Measurements from ENCODE around the gene EPB41.
"Not testable (repeated sequence)": the region's sequence is repeated elsewhere in the genome, so short reads cannot be mapped to it uniquely, and the experiment has no call there.

The EPB41 gene

DNA sequence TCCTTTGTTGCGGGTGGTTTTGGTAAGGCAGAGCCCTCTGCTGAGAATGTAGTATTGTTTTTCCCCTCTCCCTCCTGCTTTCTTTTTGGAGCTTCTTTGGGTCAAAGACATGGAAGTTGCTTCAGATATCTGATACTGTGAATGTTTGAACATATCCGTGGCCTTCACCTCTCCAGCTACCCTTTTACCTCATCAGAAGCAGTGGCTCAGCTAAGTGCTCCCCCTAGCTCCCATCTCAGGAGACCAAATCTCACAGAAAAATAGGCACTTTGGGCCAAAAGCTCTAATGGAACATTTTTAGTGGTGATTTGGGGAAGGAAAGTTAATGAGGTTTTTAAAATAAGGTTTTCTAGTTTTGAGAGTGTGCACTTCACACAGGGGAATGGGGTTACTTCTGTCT is 203.0 kb downstream of the EPB41 start:
- DNase-seq: no peak

DNA sequence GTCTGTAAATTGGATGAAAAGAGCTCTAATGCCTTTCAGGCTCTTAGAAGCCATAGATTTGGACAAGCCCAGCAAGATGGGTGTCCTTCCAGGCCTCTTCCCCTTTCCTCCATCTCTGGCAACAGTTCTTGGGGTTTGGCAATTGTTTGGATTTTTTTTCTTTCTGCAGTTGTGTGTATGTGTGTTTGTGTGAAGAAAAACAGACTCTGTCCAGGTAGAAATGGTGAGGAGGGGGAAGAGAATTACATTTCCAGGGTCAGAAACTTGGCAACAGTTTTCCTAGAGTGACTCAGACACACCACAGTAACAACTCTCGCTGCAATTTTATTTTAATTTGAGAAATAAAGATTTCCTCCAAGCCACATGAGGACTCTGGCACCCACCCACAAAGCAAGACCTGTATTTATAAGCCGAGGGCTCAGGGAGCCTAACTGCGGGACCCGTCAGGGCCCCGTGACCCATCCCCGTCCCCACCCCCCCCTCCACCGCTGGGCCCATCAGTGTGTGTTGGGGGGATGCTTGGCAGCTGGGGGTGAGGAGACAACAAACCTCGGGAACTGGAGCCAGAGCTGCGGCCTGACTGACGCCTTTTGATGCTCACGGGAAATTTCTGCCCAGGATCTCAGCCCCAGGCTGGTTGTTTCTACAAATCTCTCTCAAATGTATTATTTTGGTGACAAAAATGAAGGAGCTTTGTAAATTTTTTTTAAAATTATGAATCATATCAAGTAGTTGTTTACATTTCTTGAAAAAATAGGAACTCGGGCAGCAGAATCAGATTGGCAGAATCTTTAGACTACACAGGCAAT is 205.0 kb downstream of the EPB41 start:
- DNase-seq: no peak

DNA sequence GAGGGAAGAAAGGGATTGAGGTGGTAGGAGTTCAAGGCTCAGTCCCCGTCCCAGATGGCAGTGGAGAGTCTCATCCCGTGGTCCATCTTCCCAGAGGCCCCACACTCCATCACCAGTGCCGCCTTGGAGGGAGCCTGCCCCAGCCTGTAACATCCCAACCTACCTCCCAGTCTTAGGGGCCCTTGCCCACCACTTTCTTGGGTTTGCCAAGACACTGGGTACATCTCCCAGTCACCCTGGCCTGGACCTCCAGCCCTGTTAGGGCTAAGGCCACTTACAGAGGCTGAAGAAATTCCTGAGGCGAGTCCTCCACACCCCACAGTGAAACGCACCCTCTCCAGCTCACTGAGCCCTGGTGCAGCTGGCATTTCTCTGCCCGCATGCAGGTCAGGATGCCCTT is 206.0 kb downstream of the EPB41 start:
- DNase-seq: no peak

DNA sequence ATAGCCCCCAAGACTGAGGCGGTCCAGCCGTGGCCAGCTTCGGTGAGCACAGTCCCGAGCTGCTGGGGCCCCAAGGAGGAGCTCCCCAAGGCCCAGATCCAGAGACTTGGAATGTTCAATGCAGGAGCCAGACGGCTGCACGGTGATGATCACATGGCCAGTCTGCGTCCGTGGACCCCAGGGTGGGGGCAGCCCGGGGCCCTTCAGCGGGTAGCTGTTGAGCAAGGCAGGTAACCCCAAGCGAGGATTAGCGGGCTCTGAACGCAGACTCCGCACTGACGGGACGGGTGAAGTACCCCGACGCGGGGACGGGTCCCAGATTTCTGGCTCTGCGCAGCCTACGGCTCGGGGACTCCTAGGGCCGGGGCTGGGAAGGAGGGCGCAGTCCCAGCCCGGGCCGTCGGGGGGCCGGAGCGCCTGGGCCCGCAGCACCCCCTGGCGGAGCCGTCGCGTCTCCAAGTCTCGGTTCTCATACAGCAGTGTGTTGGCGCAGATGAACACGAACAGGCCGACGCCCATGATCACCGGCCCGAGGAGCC is 206.6 kb downstream of the EPB41 start:
- DNase-seq: peak; percentile 44

DNA sequence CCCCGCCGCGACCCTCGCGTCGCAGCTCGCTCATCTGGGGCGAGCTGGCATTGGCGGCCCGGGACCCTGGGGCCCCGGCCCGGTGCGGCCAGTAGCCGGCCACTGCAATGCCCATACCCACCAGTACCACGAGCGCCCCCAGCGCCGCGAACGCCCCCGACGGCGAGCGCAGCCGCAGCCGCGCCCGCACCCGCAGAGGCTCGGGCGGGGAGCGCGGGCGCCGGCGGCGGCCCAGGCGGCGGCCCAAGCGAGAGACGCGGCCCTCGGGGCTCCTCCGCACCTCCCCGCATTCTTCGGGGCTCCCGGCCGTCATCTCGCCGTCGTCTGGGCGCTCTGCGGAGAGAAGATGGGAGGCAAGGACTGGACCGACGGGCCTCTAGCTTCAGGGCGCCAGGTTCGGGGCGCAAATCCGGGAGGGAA is 207.2 kb downstream of the EPB41 start:
- DNase-seq: no peak

DNA sequence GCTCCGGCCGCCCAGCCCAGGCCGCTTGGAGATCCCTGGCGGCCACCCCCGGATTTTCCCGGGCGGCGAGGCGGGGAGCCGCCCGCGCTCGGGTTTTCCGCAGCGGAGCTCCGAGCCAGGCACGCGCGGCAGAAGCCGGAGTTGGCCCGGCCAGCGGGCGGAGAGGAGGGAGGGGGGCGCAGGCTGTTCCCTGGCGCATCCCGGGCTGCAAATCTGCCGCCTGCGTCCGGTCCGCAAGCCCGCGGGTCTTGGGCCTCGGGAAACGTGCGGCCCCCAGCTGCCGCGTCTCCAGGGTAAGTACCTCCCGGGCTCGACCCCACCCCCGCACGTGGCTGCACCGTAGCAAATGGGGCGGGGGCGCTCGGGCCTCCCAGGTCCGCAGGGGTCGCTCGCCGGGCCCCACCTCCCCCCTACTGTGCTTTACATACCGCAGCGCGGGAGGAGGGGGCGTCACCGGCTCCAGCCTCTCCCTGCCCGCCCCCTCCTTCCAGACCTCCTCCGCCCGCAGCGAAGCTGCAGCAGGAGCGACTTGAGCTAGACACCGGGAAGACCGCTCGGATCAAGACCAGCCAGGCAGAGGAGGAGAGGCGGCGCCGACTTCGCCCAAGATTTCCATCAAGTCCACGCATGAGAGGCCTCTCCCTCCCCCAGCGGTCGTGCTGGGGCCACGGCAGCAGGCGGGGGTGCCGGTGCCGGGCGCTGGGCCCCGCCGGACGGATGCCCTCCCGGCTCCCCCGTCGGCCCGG is 207.7 kb downstream of the EPB41 start:
- DNase-seq: no peak

DNA sequence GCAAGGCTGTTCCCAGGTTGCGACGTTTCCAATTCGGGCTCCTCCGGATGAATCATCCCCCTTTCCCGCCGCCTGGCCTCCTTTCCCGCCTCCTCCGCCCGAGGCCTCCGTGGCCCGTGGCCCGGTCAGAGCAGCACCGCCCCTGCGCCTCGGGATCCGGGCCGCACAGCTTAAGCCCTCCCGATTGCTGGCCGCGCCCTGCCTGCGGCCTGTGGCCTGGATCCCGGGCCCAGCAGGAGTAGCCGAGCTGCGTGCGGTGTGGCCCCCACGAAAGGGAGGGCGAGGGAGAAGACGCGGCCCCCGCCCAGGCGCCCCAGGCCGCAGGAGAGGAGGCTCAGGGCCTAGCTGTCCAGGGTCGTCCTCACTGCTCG is 208.3 kb downstream of the EPB41 start:
- no peak for DNase-seq

DNA sequence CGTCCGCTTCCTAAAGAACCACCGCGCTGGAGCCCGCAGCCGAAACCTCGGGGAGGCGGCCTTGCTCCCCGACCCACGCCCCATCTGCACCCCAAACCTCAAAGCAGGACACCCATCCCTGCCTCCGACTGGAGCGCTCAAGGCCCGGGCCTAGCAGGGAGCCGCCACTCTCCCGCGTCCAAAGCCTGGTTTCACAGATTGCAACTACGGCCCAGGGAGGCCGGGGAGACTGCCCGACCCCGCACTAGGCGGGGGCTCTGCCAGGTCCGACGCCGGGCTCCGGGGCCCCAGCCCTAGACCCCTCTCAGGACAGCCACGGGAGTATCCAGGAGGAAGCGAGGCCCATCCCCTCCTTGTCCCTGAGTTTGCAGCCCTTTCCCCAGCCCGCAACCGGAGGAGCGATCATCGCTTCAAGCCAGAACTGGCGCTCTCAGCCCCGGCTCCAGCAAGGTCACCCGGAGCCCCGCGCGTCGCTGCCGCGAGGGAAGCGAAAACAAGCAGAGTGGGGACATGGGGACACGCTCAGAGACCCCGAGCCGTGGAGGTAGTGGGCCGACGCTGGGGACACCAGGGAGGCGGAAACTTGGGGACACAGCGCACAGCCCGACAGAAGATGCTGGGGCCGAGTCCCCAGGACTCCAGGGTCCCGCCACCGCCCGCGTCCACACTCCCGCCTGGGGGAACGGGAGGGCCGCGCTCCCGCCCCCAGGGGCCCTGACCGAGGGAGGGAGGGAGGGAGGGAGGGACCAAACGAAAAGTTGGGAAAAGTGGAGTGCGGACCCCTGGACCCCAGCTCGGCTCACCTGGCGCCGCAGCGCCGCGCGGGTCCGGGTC is 208.9 kb downstream of the EPB41 start:
- DNase-seq: no peak

DNA sequence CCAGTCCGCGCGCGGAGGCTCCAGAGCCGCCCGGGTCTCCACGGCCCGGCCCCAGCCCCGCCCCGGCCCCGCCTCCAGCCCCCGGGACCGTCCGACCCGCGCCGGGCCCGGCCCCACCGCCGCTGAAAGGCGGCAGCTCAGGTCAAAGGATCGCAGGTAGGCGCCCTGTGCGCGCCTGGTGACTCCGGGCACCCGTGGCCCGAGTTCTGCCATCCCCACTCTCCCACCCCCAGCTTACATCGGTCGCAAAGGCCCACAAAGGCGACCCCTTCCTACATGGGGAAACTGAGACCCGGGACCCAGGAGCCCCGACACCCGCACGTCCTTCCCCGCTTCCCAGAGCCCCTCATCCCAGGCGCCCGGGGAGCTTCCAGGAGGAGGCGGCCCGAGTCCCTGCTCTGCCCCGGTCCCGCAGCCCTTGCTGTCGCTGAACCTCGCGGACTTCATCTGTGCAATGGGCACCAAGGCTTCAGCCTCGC is 209.6 kb downstream of the EPB41 start, which contains the start of gene TMEM200B:
Gene TMEM200B (minus strand): TSS at position 17 of the 479 bp plus-strand sequence. CDS start 2,075 bp downstream, outside the sequence.
- no peak for DNase-seq

DNA sequence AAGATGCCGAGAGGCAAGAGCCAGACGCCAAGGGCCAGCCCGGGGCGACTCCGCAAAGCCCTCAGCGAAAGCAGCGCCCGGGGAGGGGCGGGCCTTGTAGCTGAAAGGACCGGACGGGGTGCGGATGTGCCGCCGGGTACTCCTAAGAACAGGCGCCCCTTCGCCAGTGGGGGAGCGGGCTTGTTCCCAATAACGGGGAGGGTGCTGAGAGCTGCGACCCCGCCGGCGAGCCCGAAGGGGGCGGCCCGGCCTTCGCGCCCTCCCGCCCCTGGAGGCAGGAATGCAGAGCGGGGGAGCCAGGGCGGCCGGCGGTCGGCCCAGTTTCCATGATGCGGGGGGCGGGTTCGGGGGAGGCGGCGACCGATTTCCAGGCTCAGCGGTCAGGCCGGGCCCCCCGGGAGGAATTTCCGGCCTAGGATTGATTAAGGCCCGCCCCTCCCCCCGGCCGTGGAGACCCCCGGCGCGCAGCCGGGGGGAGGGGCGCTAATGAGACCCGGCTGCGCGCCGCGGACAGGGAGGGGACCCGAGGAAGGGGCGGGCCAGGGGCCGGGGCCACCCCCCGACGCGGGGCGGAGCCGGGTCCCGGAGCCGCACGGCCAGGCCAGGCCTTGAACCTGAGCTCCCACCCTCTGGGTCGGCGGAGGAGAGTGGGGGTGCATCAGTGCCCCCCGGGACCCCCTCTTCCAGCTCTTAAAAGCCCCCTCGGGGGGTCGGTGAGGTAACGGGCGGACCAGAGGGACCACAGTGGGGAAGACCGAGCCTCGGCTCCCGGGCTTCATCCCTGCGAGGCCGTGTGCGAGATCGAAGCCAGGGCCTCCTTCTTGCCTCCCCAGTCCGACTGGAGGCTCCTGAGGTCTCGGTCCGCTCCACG is 210.2 kb downstream of the EPB41 start:
- no peak for DNase-seq

DNA sequence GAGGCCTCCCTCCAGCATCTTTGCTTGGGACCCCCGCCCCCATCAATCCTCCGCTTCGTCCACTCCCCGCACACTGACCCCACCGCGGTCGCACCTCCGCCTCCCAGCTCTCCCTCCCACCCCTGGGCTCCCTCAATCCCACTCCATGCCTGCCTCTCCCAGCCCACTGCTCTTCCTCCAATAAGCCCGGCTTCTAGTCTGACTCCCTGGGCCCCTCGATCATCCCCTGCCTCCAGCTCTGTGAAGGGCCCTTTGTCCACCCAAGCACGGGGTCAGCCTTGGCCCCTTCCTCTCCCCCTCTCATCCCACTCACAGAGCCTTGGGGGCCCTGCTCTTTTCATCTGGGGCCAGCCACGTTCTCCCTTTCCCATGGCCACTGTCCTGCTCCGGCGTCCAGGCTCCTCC is 210.9 kb downstream of the EPB41 start:
- no peak for DNase-seq

DNA sequence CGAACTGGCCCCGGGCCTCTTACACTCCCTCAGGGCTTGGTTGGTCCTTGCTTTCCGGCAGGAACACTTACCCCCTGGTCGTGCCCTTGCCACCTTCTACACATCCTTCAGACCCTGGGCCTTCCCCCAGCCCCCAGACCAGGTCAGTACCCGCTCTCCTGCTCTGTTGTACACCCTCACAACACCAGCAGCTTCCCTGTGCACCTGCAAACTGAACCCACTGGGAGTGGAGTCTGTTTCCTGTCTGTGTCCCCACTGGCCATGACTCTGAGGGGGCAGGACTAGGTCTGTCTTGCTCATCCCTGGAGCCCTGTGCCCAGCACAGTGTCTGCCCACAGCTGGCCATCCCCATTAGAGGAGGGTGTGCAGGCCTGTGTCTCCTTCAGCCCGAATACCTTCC is 211.4 kb downstream of the EPB41 start:
- no peak for DNase-seq

DNA sequence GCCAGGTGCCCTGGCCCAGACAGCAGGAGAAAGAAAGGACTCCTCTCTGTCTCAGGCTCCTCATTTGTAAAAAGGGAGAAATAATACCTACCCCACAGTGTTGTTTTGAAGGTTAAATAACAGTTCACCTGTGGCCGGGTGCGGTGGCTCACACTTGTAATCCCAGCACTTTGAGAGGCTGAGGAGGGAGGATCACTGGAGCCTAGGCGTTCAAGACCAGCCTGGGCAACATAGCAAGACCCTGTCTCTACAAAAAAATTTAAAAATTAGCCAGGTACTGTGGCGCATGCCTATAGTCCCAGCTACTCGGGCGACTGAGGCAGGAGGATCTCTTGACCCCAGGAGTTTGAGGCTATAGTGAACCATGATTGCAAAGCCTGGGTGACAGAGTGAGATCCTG is 211.8 kb downstream of the EPB41 start:
- no peak for DNase-seq

DNA sequence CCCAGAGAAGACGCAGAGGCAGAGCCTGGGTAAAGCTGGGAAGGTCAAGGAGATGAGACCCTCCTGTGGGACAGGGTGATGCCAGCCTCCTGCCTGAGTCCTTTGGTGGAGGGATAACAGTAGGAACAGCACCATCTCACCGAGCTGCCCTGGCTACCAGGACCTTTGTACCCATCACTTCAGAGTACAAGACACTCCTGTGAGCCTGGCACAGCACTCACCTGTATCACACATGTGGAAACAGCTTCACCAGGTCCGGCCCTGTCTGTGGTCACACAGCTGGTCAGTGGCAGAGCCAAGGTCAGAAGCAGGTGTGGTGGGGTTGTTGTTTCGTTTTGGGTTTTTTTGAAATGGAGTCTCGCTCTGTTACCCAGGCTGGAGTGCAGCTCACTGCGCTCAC is 214.4 kb downstream of the EPB41 start:
- DNase-seq: no peak

DNA sequence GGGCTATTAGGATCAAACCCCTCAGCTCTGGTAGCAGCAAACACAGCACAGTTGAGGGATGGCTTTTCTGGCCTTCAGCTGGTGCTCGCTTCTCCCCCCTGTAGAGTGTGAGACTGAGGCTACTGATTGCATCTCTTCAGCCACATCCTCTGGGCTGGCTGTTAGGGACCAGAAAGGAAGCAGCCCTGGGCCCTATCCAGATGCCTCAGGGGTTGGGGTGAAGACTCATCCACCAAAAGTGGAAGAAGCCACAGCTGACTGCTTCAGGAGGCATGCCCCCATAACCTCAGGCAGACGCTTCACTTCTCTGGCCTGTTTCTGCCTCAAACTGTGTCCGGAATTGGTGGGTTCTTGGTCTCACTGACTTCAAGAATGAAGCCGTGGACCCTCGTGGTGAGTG is 215.5 kb downstream of the EPB41 start:
- DNase-seq: no peak

DNA sequence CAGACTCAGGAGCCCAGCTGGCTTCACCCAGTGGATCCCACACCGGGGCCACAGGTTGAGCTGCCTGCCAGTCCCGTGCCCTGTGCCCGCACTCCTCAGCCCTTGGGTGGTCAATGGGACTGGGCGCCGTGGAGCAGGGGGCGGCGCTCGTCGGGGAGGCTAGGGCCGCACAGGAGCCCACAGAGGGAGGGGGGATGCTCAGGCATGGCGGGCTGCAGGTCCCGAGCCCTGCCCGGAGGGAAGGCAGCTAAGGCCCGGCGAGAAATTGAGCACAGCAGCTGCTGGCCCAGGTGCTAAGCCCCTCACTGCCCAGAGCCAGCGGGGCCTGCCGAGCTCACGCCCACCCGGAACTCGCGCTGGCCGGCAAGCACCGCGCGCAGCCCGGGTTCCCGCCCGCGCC is 216.7 kb downstream of the EPB41 start:
- not testable (repeated sequence) for DNase-seq

DNA sequence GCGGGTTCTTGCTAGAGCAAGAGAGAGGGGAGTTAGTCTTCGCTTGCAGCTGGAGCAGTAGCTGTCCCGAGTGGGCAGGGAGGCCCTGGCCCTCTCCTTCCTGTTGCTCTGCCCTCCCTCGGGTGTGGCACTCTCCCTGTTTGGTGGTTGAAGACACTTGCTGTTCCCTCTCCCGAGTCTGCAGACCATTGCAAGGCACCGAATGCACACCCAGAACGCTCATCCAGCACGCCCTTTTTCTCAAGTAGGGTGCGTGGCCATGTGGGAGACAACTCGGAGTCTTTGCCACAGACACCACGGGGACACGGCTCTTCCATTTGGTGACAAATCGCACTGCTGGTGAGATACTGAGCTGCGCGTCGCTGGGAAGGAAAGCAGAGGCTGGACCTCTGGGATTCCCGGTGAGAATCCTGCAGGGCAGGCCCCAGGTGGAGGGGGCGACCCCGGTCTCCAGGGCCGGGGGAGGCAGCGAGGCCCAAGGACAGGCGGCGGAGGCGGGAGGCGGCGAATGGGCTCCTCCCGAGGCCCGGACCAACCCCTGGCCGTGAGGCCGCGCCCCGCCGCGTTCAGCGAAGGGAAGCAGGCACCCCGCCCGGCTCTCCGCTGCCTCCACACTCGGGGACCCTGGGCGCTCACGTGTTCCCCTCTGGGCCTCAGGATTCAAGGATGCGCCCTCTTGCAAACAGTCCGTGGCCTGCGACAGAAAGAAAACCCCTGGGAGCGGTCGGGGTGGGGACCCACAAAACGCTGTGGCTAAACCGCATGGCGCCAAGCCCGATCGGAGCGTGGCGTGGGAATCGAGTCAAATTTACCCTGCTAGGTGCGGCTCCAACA is 219.7 kb downstream of the EPB41 start:
- DNase-seq: no peak

DNA sequence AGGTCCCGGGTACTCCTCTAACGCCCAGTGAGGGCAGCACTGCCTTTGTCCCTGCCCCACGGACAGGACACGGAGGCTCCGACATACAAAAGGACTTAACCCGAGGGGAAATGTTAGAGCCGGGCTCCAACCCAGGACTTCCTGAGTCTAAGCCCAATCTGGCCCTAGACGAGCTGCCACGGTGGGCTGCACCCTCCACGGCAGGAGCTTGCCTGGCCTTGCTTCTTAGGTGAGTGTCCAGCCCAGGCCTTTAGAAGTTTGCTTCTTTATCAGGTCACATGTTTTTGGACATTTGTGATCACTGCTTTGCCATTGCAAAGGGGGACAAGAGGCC is 220.3 kb downstream of the EPB41 start:
- no peak for DNase-seq

DNA sequence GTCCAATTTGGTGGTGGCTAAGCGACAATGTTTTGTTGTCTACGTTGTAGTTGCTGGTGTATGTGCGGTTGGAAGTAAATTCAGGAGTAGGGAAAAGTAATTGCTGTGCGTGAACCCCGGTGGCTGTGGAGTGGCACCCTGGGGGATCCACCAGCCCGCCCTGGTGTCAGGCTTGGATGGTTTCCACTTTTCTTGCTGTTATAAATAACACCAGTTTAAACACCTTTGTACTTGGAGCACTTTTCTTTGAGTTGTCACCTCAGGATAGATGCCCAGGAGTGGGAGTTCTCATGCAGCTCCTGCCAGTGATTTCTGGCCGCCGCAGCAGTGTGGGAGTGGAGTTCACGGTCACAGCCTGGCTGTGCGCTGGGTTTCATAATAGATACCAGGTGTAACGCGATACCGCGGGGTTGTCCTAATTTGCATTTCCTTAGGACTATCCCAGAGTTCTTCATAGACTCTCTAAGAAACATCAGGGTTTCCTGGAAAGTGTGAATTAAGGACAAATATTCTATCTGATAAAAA is 222.1 kb downstream of the EPB41 start:
- no peak for DNase-seq

DNA sequence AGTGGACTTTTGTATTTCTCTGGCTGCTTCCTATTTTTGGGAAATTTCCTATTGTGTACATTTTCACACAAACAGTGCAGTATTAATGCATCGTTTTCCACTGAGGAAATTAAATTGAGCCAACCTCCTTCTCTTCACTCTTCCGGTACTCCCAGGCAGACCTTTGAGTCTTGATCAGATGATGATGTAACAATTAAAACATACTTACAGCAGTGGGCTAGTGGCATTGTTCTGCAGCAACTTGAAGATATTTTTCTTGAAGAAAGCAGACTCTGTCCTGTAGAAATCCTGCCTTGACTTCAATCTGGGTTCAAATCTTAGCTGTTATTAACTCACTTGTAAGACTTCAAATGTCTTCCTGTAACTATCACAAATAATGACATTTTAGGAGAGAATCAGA is 228.3 kb downstream of the EPB41 start:
- DNase-seq: no peak

DNA sequence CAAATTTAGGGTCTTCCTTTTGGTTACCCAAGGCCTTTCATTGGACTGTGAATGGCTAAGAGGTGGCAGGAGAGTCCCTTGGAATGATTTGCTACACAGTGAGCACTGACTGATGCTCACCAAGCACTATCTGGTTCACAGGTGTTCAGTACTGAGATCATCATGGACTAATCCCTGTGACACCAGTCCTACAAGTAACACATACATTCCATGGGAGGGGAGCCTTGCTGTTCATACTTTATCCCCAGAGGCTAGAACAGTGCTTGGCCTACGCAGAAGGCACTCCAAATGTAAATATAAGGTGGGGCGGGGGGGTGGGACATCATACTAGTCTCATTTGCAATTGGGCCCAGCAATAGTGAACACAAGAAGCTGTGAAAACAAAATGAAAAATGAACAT is 229.8 kb downstream of the EPB41 start:
- DNase-seq: no peak
